Stimulated activated CD8-positive, alpha-beta memory T cell treated with anti-CD3 and anti-CD28 coated beads, Interleukin-15, amount 100 ng/mL, for 4 hours (primary cell): ENCODE results near the gene STAT3.
"Not testable (repeated sequence)": the region's sequence is repeated elsewhere in the genome, so short reads cannot be mapped to it uniquely, and the experiment has no call there.

Experiments
- DNase-seq, 2 donors: peaks; one replicate each; pipeline ENCODE4 v3.0.0-alpha.2; 2020; ENCODE audit warnings: low read depth in 2 of 2

The STAT3 gene

GRCh38 chr17:42409523-42410318 lies 21.5 kb upstream of the STAT3 start:
- no peak for DNase-seq

GRCh38 chr17:42408061-42408460 lies 19.8 kb upstream of the STAT3 start:
- DNase-seq: no peak

DNA sequence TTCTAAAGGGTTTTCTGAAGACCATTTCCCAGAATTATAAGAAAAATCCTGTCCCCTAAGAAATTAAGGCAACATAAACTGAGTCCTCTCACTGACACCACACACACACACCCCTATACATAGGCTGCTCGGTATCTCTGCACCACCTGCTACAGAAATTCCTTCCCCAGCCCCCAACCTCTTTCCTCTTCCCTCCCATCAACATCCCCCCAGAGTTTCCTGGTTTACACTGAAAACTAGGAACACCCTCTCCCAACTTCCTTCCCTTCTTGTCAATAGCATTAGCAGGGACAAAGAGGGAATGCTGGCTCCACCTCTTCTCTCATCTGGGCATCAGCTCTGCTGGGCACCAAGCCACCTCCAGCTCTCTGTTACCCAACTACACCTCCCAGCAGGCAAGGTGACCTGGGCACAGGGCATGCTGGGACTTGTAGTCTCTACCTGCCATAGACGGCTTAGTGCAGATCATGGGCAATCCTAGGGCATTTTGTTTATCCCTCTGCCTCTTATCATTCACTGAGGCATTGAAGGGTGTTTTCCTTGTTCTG lies 19.1 kb upstream of the STAT3 start:
- no peak for DNase-seq

DNA sequence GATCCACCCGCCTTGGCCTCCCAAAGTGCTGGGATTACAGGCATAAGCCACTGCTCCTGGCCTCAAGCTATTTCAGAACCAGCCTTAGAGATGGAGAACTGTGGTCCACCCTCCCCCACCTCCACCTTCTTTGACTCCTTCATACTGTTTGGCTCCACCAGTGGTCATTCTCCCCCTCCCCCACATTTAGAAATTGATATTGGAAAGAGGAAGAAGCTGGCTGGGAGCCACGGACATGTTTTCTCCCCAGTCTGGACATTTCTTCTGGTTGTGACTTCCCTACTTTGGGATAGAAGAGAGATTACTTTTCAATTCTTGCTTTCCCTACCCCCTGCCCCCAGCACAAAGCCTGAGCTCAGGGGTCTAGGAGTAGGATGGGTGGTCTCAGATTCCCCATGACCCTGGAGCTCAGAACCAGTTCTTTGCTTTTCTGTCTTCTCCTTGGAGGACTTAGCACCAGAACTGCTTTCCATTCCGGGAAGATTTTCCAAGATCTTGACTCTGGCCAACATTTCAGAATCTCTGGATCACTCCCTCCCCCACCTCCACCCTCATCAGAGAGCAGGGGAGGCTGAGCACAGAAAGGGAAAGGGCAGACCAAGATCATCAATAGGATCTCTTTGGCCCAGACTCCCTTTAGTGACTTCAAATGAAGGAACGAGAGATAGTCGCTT lies 18.5 kb upstream of the STAT3 start:
- DNase-seq: no peak

DNA sequence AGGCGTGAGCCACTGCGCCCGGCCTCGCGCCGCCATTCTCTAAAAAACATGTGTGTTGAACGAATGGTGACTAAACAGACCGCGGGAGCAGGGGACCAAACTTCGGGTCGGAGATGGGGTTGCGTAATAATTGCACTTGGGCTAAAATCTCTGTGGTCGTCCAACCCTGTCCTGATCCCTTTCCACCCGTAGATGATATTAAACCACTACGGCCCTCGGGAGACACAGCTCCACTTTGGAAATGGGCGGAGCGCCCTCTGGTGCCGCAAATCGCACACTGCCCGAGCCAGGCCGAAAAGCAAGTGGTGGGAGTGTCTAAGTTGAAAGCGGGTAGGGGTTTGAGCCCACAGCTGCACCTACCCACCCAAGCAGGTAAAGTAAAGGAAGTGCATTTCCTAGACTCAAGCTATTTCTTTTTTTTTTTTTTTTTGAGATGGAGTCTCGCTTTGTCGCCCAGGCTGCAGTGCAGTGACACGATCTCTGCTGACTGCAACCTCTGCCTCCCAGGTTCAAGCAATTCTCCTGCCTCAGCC lies 17.8 kb upstream of the STAT3 start:
- DNase-seq: peak; percentile 59 to 62

DNA sequence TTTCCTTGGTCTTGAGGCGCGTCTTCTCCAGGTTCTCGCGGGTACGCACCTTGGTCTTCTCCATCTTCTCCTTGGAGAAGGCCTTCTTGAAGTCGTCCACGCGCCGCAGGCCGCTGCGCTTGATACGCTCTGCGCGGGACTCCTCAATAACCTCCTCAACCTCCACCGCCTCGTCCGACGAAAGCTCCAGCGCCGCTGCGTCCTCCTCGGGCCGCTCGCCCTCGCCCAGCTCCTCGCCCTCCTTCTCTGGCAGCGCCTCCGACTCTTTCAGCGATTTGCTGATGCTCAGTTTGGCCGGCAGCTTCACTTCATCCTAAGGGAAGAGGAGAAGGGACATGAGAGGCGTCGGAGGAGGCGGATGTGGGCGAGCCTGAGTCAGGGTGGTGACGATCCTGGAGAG lies 16.8 kb upstream of the STAT3 start:
- DNase-seq: no peak

GRCh38 chr17:42404326-42405055 lies 16.2 kb upstream of the STAT3 start:
- no peak for DNase-seq

DNA sequence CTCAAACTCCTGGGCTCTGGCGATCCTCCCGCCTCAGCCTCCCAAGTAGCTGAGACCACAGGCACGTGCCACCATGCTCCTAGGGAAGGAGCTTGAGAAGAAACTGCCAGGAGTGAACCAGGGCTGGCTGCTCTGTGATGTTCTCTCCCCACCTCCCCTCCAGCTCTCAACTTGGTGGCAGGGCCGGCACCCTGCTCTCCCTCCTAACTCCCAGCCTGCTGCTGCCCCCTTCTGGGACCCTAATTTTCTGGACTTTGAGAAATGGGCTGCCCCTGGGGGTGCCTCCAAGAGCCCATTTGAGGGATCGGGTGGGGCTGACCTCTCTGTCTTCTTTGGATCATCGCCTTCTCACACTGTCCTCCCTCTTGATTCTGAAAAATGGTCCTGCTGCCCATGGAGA lies 14.9 kb upstream of the STAT3 start:
- no peak for DNase-seq

GRCh38 chr17:42402117-42402516 lies 13.9 kb upstream of the STAT3 start:
- DNase-seq: no peak

DNA sequence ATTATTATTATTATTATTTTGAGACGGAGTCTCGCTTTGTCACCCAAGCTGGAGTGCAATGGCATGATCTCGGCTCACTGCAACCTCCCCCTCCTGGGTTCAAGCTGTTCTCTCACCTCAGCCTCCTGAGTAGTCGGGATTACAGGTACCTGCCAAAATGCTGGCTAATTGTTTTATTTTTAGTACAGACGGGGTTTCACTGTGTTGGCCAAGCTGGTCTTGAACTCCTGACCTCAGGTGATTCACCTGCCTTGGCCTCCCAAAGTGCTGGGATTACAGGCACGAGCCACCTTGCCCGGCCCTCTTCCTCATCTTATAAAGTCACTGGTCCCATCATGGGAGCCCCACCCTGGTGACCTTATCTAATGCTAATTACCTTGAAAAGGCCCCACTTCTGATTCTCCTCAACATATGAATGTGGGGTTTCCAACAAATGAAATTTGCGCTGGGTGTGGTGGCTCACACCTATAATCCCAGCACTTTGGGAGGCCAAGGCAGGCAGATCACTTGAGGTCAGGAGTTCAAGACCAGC lies 12.7 kb upstream of the STAT3 start:
- DNase-seq: not testable (repeated sequence)

- no peak for DNase-seq
Observed at GRCh38 chr17:42399948-42400843, 12.0 kb upstream of the STAT3 start.

DNA sequence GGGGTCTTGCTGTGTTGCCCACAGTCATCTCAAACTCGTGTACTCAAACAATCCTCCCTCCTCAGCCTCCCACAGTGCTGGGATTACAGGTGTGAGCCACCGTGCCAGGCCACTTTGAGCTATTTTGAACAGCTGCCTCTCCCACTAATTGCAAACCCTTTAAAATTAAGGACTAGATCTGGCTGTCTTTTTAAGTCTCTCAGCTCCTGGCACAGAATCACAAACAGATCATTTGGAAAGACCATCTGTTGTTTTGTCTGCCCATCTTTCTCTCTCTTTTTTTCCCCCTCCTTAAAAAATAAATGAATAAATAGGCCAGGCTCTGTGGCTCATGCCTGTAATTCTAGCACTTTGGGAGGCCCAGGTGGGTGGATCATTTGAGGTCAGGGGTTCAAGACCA lies 10.9 kb upstream of the STAT3 start:
- no peak for DNase-seq

GRCh38 chr17:42395601-42396000 lies 7.4 kb upstream of the STAT3 start:
- DNase-seq: not testable (repeated sequence)

DNA sequence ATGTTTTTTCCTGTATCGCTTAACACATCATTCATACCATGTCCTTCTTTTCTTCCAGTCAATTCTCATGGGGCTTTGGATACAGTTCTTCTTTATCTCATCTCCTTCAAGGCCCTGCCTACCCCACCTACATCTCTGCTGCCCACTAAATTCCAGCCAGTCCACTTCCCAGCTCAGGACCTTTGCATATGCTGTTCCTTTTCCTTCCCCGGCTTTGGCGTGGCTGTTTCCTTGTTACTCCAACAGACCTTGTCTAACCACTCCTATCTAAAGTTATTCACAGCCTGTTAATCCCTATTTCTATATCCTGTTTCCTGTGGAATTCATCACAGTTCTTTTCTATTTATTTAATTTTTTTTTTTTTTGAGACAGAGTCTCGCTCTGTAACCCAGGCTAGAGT lies 6.6 kb upstream of the STAT3 start:
- no peak for DNase-seq

DNA sequence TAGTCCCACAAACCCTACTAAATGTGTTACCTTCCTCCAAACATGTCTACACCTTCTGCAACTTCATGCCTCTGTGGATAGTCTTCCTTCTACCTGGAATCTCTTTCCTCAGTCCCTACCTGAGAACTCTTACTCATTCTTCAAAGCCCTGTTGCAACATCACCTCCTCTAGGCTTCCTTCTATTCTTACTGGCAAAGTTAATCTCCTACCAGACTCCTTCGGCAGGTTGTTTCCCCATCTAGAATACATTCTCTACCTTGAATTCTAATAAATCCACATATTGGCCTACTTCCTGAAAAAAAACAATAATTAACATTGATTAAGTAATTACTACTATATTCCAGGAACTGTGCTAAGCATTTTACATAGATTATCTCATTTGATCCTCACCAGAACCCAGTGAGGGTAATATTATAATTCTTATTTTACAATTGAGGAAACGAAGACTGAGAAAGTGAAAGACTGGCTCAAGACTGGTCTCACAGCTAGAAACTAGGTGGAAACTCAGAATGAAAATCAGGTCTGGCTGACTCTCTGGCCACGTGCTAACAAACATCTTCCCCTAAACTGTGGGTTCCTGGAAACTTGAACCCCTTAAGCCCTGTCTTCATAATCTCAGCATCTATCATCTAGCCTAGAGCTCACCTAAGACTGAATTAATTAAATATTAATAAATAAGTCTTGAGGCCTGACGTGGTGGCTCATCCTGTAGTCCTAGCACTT lies 4.6 kb upstream of the STAT3 start:
- no peak for DNase-seq

DNA sequence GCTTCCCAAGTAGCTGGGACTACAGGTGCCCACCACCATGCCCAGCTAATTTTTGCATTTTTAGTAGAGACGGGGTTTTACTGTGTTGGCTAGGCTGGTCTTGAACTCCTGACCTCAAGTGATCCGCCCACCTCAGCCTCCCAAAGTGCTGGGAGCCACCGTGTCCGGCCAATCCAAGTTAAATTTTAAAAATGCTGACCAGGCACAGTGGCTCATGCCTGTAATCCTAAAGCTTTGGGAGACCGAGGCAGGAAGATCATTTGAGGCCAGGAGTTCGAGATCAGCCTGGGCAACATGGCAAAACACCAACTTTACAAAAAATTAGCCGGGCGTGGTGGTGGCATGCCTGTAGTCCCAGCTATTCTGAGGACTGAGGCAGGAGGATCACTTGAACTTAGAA lies 3.2 kb upstream of the STAT3 start:
- DNase-seq: not testable (repeated sequence)

- no peak for DNase-seq
Observed at GRCh38 chr17:42389899-42390298, 1.7 kb upstream of the STAT3 start.

- DNase-seq: peak in 1 of 2 donors; percentile 75
Observed at GRCh38 chr17:42389135-42389417, 834 bp upstream of the STAT3 start.

- peak in 1 of 2 donors; percentile 10 for DNase-seq
Observed at GRCh38 chr17:42387661-42388380, 421 bp downstream of the STAT3 start.
